Stimulated activated memory B cell treated with anti-CD40 and anti-IgM and Interleukin-4, amounts not matched to agents 10 μg/mL and 1 μg/mL and 100 μg/mL, for 72 hours (primary cell): ENCODE measurements around the gene CEP131.
A peak's percentile ranks its signal among the peaks of the same experiment; 100 is the strongest.

Experiments used
- ATAC-seq: fragments of 150-1000 bp; cut with Tn5 transposase; 2 replicates; pipeline ENCODE4 v1.10.0; 2021
- H3K27ac Mint-ChIP-seq: one replicate; pipeline ENCODE4 v1.8.0; 2022; ENCODE audit warnings: mild to moderate bottlenecking, mixed read lengths
- H3K27me3 Mint-ChIP-seq: one replicate; pipeline ENCODE4 v1.8.0; 2022; ENCODE audit warnings: mixed read lengths
- H3K36me3 Mint-ChIP-seq: one replicate; pipeline ENCODE4 v1.8.0; 2022; ENCODE audit warnings: mixed read lengths
- H3K4me1 Mint-ChIP-seq: one replicate; pipeline ENCODE4 v1.8.0; 2022; ENCODE audit warnings: mixed read lengths
- H3K4me3 Mint-ChIP-seq: one replicate; pipeline ENCODE4 v1.8.0; 2022; ENCODE audit warnings: mild to moderate bottlenecking, moderate library complexity, mixed read lengths
- H3K9me3 Mint-ChIP-seq: one replicate; pipeline ENCODE4 v1.8.0; 2022; ENCODE audit warnings: mixed read lengths

Gene CEP131

GRCh38 chr17:81169870-81170309 lies 52.9 kb downstream of the CEP131 start:
- H3K27ac Mint-ChIP-seq: no peak overlapping the region
- no peak for ATAC-seq
- no peaks in the 10 kb centered on the region for H3K36me3 Mint-ChIP-seq
- H3K4me3 Mint-ChIP-seq: no peak overlapping the region
- peaks cover under 1% of the 10 kb centered on the region for H3K9me3 Mint-ChIP-seq
- H3K4me1 Mint-ChIP-seq: no peaks in the 10 kb centered on the region
- peaks cover 18% of the 10 kb centered on the region for H3K27me3 Mint-ChIP-seq

- no peak for ATAC-seq
- no peak overlapping the region for H3K27ac Mint-ChIP-seq
Measured at GRCh38 chr17:81167638-81168037, 55.1 kb downstream of the CEP131 start.

GRCh38 chr17:81167194-81167524 lies 55.6 kb downstream of the CEP131 start:
- peaks cover 45% of the 10 kb centered on the region for H3K27me3 Mint-ChIP-seq
- no peaks in the 10 kb centered on the region for H3K36me3 Mint-ChIP-seq
- ATAC-seq: no peak
- H3K4me1 Mint-ChIP-seq: peaks cover 6% of the 10 kb centered on the region
- H3K27ac Mint-ChIP-seq: no peak overlapping the region
- H3K4me3 Mint-ChIP-seq: no peak overlapping the region
- no peaks in the 10 kb centered on the region for H3K9me3 Mint-ChIP-seq

More at GRCh38 chr17:81167638-81168037, 55.1 kb downstream of the CEP131 start:
- Mint-ChIP-seq H3K9me3 (no peaks in the 10 kb centered on the region), H3K4me3 (no peak overlapping the region), H3K27me3 (peaks cover 40% of the 10 kb centered on the region), H3K4me1 (peaks cover 6% of the 10 kb centered on the region), H3K36me3 (no peaks in the 10 kb centered on the region)

DNA sequence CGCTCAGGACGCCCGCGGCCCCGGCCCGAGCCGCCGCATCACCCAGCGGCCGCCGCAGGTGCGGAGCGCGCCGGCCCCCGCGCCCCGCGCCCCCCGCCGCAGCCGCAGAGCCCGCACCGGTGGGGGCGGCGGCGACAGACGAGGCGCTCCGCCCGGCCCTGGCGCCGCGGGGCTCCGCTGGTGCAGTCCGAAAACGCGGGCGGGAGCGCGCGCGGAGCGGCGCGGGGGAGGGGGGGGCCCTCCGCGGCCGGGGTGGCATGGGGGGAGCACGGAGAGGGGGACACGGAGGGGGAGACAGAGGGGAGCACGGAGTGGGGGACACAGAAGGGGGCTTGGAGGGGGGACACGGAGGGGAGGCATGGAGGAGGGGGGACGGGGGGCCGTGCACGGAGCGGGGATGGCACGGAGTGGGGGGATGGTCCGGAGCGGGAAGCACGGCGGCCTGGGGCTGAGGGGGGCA lies 56.7 kb downstream of the CEP131 start, which contains the start of gene AATK:
TSS of gene AATK (minus strand) at position 189 of the 460 bp plus-strand sequence. CDS start 229 bp downstream, outside the sequence.
- peaks cover 56% of the 10 kb centered on the region for H3K27me3 Mint-ChIP-seq
- no peak within 1 kb of the TSS for H3K27ac Mint-ChIP-seq
- no peak for ATAC-seq
- H3K36me3 Mint-ChIP-seq: no peaks in the 10 kb centered on the region
- H3K9me3 Mint-ChIP-seq: no peaks in the 10 kb centered on the region
- H3K4me1 Mint-ChIP-seq: peaks cover 8% of the 10 kb centered on the region
- H3K4me3 Mint-ChIP-seq: no peak within 1 kb of the TSS

- Mint-ChIP-seq H3K27me3 (peaks cover 62% of the 10 kb centered on the region), H3K4me1 (peaks cover 14% of the 10 kb centered on the region), H3K27ac (no peak within 1 kb of the TSS), H3K4me3 (no peak within 1 kb of the TSS), H3K36me3 (no peaks in the 10 kb centered on the region), H3K9me3 (no peaks in the 10 kb centered on the region)
- no peak for ATAC-seq
Measured at GRCh38 chr17:81165246-81166032, 57.3 kb downstream of the CEP131 start, which contains the start of gene PVALEF. PVALEF (plus strand) TSS chr17:81165507; CDS start chr17:81181227, 15,720 bp downstream.

DNA sequence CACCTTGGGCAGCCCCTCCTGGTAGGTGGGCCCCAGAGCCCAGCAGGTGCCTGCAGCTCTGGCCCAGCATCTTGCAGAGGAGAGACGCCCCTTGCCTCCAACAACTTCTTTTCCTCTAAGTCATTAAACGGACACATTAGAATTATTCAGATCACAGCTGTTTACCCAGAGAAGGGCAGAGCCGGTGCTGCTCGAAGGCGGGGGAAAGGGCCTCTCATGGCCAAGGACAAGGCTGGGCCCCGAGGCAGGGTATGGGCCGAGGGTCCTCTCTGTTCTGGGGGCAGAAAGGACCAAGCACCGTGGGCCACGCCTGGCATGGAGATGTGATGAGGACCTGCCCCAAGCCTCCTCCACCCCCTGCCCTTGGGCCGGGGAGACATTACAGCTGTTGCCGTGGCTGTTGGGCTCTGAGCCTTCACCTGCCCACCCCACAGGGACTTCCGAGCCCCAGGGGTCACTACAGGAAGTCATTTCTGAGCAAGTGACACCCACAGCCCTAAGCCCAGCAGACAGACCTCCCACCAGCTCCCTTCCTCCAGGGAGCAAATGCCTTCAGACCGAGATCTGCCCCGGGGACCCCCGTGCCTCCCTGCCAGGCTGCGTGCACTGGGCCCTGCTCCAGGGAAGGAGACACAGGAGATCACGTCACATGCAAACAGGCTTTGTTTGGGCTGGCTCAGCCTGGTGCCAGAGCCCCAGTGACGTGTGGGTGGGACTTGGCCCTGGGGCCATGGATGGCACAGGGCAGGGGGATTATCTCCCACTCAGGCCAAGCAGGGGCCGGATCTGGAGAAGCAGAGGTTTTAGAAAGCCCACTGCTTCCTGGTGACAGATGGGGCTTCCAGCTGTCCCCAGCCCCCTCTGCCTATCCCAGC lies 58.2 kb downstream of the CEP131 start:
- no peak overlapping the region for H3K27ac Mint-ChIP-seq
- H3K36me3 Mint-ChIP-seq: no peaks in the 10 kb centered on the region
- no peak overlapping the region for H3K4me3 Mint-ChIP-seq

DNA sequence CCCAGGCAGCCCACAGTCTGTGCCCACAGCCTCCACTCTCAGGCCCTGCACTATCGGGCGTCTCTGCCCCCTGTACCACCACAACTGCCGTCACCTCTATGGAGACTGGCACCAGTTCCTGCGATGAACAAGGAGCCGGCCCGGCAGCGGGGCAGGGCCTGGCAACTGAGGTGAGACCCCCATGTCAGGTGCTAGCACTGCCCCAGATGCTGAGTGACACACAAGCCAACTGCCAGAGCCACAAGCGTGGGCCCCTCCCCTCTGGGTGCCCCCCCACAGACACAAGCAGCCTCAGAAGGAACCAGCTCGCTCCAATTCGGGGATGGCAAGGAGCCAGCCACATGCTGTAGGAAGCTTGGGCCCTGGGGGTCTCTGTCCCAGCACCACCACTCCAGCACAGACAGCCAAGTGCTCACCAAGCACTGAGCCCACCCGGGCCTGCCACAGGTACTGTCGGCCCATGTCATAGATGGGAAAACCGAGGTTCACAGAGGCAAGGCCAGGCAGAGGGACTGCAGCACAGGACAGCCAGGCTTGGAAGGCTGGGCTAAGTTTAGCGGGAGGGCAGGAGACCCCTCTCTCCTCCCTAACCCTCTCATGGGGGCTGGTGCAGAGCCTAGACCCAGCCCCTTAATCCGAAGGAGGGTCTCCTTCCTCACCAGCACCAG lies 58.9 kb downstream of the CEP131 start:
- Mint-ChIP-seq H3K9me3 (no peaks in the 10 kb centered on the region), H3K27me3 (peaks cover 73% of the 10 kb centered on the region), H3K4me3 (no peak overlapping the region), H3K4me1 (peaks cover 16% of the 10 kb centered on the region), H3K36me3 (no peaks in the 10 kb centered on the region), H3K27ac (no peak overlapping the region)
- ATAC-seq: no peak

More for the DNA sequence above, 58.2 kb downstream of the CEP131 start:
- no peak for ATAC-seq
- H3K9me3 Mint-ChIP-seq: no peaks in the 10 kb centered on the region
- peaks cover 16% of the 10 kb centered on the region for H3K4me1 Mint-ChIP-seq
- H3K27me3 Mint-ChIP-seq: peaks cover 67% of the 10 kb centered on the region

- no peak for ATAC-seq
- H3K36me3 Mint-ChIP-seq: no peaks in the 10 kb centered on the region
- no peak overlapping the region for H3K4me3 Mint-ChIP-seq
- H3K27me3 Mint-ChIP-seq: peaks cover 78% of the 10 kb centered on the region
- H3K27ac Mint-ChIP-seq: no peak overlapping the region
- peaks cover 16% of the 10 kb centered on the region for H3K4me1 Mint-ChIP-seq
- no peaks in the 10 kb centered on the region for H3K9me3 Mint-ChIP-seq
Measured at GRCh38 chr17:81163051-81163695, 59.6 kb downstream of the CEP131 start.

GRCh38 chr17:81162491-81162890 lies 60.3 kb downstream of the CEP131 start:
- Mint-ChIP-seq H3K27ac (no peak overlapping the region), H3K4me3 (no peak overlapping the region), H3K9me3 (no peaks in the 10 kb centered on the region)

GRCh38 chr17:81161972-81162371 lies 60.8 kb downstream of the CEP131 start:
- Mint-ChIP-seq H3K4me3 (no peak overlapping the region), H3K27me3 (peaks cover 83% of the 10 kb centered on the region), H3K9me3 (no peaks in the 10 kb centered on the region), H3K27ac (no peak overlapping the region), H3K4me1 (peaks cover 16% of the 10 kb centered on the region), H3K36me3 (no peaks in the 10 kb centered on the region)
- ATAC-seq: peak; percentile 32

More at GRCh38 chr17:81162491-81162890, 60.3 kb downstream of the CEP131 start:
- Mint-ChIP-seq H3K36me3 (no peaks in the 10 kb centered on the region), H3K4me1 (peaks cover 16% of the 10 kb centered on the region), H3K27me3 (peaks cover 83% of the 10 kb centered on the region)
- no peak for ATAC-seq

GRCh38 chr17:81161536-81161935 lies 61.2 kb downstream of the CEP131 start:
- H3K36me3 Mint-ChIP-seq: no peaks in the 10 kb centered on the region
- ATAC-seq: no peak
- H3K4me3 Mint-ChIP-seq: no peak overlapping the region
- H3K27ac Mint-ChIP-seq: no peak overlapping the region
- H3K27me3 Mint-ChIP-seq: peaks cover 81% of the 10 kb centered on the region
- H3K4me1 Mint-ChIP-seq: peaks cover 16% of the 10 kb centered on the region
- no peaks in the 10 kb centered on the region for H3K9me3 Mint-ChIP-seq

DNA sequence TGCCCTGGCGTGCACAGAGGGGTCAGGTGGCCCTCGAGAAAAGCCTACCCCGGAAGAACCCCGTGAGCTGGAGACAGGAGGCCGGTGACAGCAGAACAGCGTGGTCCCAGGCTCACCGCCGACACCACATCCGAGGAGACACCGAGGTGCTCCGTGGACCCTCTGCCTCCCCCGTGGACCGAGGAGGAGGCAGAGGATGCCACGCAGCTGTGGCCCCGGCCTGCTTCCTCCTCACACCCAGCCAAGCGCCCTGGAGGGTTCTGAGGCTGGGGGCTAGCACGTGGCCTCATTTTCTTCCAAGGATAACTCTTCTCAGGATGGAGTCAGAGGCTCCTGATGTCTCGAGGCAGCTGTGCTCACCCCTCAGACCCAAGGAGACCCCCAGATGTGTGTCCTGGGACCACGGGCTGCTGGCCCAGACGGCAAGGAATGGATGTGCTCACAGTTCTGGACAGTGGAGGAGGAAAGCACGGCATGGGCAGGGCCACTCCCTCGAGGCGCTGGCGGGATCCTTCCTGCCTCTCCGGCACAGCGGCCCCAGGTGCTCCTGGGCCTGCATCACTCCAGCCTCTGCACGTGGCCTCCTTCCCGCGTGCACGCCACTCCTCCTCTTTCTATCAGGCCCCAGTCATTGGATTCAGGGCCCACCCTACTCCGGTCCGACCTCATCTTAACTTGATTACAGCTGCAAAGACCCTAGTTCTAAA lies 61.9 kb downstream of the CEP131 start:
- ATAC-seq: no peak
- Mint-ChIP-seq H3K9me3 (no peaks in the 10 kb centered on the region), H3K27me3 (peaks cover 81% of the 10 kb centered on the region), H3K36me3 (no peaks in the 10 kb centered on the region), H3K27ac (peak overlapping the region; percentile 42), H3K4me3 (no peak overlapping the region), H3K4me1 (peaks cover 16% of the 10 kb centered on the region)

DNA sequence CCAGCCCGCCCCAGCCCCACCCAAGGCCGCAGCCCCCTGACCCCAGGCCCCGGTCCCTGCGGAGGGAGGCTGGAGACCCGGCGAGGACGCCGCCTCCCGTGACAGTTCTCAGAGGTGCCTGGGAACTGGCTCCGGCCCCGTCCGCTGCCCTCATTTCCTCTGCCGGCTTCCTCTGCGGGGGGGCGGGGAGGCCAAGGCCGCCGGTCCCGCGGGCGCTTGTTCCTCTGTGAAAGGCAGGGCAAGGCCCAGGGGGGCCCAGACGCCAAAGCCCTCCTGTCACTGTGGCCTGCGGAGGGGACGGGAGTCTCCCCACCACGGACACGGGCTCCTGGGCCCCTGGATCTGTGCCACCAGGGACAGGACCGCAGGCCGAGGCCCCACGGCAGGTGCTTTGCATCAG lies 62.5 kb downstream of the CEP131 start:
- no peaks in the 10 kb centered on the region for H3K36me3 Mint-ChIP-seq
- peaks cover 16% of the 10 kb centered on the region for H3K4me1 Mint-ChIP-seq
- peak overlapping the region; percentile 23 for H3K4me3 Mint-ChIP-seq
- H3K27ac Mint-ChIP-seq: peak overlapping the region; percentile 42
- peak; percentile 4 for ATAC-seq
- H3K9me3 Mint-ChIP-seq: no peaks in the 10 kb centered on the region
- H3K27me3 Mint-ChIP-seq: peaks cover 77% of the 10 kb centered on the region
